GM20431 (cell line): Measurements from ENCODE around the gene KIAA0513.

ENCODE experiments used
- in situ Hi-C: fragments of 300-500 bp; cut with MseI, MboI; formaldehyde crosslinking; loops from one replicate; pipeline ENCODE4 v1.15.0; 2020; ENCODE audit warnings: low sequenced_read_pairs; ENCODE audit not compliant: unreplicated experiment

The KIAA0513 gene

GRCh38 chr16:85084841-85085510, 57.4 kb downstream of the KIAA0513 start:
- in situ Hi-C loops: no loop called here

GRCh38 chr16:85085721-85086120, 58.1 kb downstream of the KIAA0513 start:
- in situ Hi-C loops: no loop called here

GRCh38 chr16:85086347-85087291, 59.0 kb downstream of the KIAA0513 start:
- in situ Hi-C loops: no loop called here

- in situ Hi-C loops: no loop called here
Measured at GRCh38 chr16:85087899-85088569, 60.4 kb downstream of the KIAA0513 start.

GRCh38 chr16:85088570-85089199, 61.1 kb downstream of the KIAA0513 start:
- in situ Hi-C loops: no loop called here

- in situ Hi-C loops: no loop called here
Measured at GRCh38 chr16:85089525-85089924, 61.9 kb downstream of the KIAA0513 start.

GRCh38 chr16:85090181-85090580, 62.6 kb downstream of the KIAA0513 start:
- in situ Hi-C loops: no loop called here

- in situ Hi-C loops: no loop called here
Measured at GRCh38 chr16:85090873-85091521, 63.4 kb downstream of the KIAA0513 start.

- in situ Hi-C loops: no loop called here
Measured at GRCh38 chr16:85091522-85091910, 63.9 kb downstream of the KIAA0513 start.

GRCh38 chr16:85092309-85092708, 64.7 kb downstream of the KIAA0513 start:
- in situ Hi-C loops: no loop called here

- in situ Hi-C loops: no loop called here
Measured at GRCh38 chr16:85092851-85093250, 65.3 kb downstream of the KIAA0513 start.

GRCh38 chr16:85093705-85094104, 66.1 kb downstream of the KIAA0513 start:
- in situ Hi-C loops: no loop called here

- in situ Hi-C loops: no loop called here
Measured at GRCh38 chr16:85094176-85094805, 66.7 kb downstream of the KIAA0513 start.

GRCh38 chr16:85094812-85095211, 67.2 kb downstream of the KIAA0513 start:
- in situ Hi-C loops: no loop called here

GRCh38 chr16:85096921-85097320, 69.3 kb downstream of the KIAA0513 start:
- in situ Hi-C loops: no loop called here

- in situ Hi-C loops: no loop called here
Measured at GRCh38 chr16:85098565-85098964, 71.0 kb downstream of the KIAA0513 start.

- in situ Hi-C loops: no loop called here
Measured at GRCh38 chr16:85100265-85100664, 72.7 kb downstream of the KIAA0513 start.

- in situ Hi-C loops: no loop called here
Measured at GRCh38 chr16:85101956-85102630, 74.5 kb downstream of the KIAA0513 start.
